Stimulated activated CD4-positive, alpha-beta T cell treated with anti-CD3 and anti-CD28 coated beads, Interleukin-2, amount 100 ng/mL, for 48 hours (primary cell): Measurements from ENCODE around the gene KLHL26.
"Not testable (repeated sequence)": the region's sequence is repeated elsewhere in the genome, so short reads cannot be mapped to it uniquely, and the experiment has no call there.

Source experiments
- DNase-seq, 2 donors: peaks; one replicate each; pipeline ENCODE4 v3.0.0-alpha.2; 2020

Gene KLHL26, protein sequence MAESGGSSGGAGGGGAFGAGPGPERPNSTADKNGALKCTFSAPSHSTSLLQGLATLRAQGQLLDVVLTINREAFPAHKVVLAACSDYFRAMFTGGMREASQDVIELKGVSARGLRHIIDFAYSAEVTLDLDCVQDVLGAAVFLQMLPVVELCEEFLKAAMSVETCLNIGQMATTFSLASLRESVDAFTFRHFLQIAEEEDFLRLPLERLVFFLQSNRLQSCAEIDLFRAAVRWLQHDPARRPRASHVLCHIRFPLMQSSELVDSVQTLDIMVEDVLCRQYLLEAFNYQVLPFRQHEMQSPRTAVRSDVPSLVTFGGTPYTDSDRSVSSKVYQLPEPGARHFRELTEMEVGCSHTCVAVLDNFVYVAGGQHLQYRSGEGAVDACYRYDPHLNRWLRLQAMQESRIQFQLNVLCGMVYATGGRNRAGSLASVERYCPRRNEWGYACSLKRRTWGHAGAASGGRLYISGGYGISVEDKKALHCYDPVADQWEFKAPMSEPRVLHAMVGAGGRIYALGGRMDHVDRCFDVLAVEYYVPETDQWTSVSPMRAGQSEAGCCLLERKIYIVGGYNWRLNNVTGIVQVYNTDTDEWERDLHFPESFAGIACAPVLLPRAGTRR

DNA sequence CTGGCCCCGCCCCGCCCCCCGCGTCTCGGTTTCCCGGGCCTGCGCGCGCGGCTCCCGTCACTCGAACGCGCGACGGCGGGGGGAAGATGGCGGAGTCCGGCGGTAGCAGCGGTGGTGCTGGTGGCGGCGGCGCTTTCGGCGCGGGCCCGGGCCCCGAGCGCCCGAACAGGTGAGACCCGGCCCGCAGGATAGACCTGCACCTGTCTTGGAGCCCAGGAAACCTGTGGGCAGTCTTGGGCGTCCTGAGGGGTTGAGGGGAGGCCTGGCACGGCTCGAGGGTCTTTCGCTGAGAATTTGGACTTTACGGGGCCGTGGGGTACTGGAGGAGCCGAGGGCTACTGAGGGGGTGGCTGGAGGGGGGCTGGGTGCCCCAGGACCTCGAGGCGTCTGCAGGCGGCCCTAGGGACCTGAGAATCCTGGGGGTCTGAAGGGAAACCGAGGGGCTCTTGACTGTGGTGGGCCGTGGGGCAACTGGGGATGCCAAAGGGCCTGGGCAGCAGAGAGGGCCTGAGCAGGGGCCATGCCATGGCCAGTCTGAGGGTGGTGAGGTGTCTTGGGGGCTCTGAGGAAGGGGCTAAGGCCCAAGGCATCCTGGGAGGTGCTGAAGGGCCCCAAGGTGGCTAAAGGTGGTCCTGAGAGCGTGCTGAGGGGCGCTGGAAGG lies at the start of gene KLHL26:
KLHL26 (plus strand) TSS at position 60 of the 661 bp plus-strand sequence; CDS start at position 87, 27 bp downstream.
- DNase-seq: no peak

DNA sequence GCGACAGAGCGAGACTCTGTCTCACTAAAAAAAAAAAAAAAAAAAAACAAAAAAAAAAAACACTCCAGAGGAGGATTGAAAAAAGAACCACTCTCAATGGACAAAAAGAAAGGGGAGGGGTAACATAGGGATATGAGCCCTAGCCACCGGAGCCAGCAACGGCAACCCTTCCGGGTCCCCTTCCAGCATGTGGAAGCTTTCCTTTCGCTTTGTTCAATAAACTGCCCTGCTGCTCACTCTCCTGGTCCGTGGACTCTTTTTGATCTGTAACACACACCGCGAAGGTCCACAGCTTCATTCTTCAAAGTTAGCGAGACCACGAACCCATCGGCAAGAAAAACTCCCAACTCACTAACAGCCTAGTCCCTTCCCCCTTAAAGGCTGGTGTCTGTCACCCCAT lies 49.3 kb upstream of the KLHL26 start:
- DNase-seq: no peak

DNA sequence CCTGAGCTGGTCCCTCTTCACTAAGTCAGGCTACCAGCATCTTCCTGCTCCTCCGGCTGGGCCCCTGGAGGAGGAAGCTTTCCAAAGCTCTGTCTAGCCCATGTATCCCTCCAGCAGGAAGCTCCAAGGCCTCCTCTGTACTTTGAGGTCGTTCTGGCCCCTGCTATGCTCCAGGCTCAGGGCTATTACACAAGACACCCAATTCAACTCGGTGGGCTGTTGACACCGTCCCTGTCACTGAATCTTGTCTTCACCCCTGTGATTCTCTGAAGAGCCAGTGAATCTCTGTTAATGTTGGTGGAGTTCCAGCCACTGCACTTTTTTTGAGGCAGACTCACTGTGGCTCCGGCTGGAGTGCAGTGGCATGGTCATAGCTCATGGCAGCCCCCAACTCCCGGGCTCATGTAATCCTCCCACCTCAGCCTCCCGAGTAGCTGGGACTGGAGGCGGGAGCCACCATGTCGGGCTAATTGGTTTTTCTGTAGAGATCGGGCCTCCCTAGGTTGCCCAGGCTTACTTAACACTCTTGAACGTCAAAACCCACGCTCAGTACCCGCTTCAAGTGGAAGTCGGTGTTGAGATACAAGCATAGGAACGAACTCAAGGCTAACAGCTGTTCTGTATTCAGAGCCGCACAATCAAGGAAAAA lies 48.7 kb upstream of the KLHL26 start:
- DNase-seq: no peak

DNA sequence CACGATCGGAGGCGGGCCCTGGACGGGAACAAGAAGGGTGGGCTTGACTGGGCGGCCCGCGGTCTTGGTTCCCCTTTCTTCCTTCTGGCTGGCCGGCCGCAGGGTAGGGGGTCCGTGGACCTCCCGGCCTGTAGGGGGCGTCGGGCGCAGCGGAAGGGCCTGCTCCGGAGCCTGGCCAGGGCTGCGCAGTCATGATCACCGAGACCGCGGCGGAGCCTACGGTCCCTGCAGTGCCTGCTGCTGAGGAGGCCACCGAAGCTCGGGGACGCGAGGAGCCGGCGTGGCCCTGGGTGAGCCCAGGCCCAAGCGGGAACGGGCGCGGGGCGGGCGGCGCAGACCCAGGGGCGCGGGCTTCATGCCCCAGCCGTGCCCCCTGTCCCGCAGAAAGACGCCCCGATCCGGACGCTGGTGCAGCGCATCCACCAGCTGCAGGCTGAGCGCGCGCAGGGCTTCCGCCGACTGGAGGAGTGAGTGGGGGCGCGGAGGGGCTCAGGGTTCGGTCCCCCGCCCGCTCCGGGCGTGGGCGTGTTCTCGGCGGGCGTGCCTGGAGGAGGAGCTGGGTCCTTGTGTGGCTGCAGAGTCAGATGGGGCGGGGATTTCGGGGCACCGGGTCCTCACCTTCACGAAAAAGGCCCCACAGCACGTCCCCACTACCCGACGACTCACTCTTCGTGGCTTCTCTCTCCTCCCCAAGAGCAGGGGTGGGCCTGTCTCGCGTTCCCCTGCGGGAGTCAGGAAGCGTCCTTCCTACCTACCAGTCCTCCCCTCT lies 48.0 kb upstream of the KLHL26 start, which contains the start of gene REX1BD:
REX1BD (plus strand) TSS at position 188 of the 769 bp plus-strand sequence; CDS start at position 192, 4 bp downstream.
- DNase-seq: peak; percentile 73 to 83

DNA sequence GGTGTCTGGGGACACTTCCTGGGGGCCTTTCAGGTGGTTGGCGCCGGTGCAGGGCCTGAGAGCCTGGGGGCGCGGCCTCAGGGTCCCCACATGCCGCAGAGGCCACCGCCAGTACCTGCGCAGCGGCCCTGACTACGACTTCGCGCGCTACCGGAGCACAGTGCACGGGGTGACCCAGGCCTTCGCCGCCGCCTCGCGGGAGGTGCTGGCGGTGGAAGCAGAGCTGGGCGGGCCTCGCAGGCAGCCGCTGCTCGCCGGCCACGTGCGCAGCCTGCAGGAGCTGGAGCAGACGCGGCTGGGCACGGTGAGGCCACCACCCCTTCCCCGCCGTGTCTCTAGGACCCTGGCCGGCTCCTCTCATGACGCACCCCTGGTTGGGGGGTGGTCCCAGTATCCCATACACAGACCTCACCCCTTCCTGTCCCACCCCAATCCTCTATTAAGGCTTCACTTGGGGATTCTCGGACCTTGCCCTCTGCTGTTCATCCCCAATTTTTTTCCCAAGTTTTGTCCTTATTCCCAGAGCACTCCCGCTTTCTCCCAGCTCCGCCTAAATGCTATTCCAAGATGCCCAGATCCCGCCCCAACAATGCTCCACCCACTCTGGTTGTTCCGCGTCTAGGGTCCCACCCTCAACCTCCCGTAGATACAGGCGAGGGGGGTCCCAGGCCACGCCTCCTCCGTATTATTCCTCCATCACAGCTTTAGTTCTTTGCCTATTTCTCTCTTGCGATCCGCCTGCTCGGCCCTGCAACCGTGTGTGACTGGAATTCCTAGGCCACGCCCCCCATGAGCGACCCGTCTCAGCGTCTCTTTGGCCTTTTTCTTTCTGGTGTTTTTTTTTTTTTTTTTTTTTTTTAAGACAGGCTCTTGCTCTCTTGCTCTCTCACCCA lies 47.2 kb upstream of the KLHL26 start:
- peak; percentile 62 to 66 for DNase-seq

DNA sequence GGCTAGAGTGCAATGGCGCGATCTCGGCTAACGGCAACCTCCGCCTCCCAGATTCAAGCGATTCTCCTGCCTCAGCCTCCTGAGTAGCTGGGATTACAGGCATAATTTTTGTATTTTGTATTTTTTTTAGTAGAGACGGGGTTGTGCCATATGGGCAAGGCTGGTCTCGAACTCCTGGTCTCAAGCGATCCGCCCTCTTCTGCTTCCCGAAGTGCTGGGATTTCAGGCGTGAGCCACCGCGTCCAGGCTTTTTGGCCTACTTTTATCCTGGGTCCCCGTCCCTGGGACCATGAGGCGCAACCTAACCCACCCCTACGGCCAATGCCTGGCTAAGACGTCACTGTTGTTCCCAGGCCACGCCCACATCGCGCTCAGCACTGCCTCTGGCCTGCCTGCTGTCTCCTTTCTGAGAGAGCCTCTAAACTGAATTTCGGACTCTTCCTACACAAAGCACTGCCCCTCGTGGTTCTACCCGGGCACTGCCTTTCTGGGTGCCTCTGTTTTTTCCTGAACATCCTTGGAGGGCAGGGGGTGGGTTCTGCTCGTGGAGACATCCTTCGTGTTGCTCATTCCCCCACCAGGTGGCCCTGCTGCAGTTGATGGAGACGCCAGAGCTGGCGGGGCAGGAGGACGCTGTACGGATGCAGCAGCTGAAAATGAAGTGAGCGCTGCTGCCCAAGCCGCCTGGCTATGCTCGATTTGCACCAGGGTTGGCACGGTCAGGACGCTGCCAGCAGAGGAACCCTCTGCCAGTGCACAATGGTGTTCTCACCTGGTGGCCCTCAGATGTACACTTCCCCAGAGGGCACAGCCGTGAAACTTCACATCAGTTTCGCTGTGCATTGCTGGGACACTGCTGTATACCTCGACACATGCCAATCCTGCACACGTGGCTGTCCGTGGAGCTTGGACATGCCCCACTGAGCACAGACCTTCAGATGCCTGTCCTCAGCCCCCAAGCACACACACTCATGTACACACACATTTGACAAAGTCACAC lies 46.3 kb upstream of the KLHL26 start:
- no peak for DNase-seq

DNA sequence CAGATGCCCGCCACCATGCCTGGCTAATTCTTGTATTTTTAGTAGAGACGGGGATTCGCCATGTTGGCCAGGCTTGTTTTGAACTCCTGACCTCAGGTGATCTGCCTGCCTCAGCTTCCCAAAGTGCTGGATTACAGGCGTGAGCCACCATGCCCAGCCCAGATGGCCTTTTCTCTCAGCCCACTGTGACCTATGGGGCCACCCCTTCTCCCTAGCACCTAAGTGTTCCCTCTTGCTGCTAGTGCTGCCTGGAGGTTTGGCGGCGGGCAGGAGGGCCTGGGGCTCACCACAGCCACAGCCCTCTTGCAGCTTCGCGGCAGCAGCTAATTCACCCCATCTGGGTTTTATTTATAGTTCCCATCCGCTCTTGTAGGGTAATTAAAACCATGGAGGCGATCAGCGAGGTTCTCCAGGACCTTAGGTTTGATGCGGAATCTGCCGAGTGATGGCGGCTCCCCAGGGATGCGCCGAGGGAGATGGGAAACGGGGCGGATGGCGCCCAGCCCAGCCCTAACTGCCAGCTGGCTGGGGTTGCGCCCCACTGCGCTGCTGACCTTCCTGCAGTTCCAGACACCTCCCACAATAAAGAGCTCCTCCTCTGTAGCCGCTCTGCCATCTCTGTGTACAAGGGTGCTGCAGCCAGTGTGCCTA lies 45.0 kb upstream of the KLHL26 start:
- DNase-seq: no peak

DNA sequence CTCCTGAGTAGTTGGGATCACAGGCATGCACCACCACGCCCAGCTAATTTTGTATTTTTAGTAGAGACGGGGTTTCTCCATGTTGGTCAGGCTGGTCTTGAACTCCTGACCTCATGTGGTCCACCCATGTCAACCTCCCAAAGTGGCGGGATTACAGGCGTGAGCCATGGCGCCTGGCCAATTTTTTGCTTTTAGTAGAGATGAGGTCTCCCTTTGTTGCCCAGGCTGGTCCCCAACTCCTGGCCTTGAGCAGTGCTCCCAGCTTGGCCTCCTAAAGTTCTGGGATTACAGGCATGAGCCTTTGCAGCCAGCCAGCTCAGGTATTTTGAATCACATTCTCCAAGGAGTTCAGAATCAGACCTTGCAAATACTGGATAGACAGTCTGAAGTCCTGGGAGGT lies 44.1 kb upstream of the KLHL26 start:
- not testable (repeated sequence) for DNase-seq

DNA sequence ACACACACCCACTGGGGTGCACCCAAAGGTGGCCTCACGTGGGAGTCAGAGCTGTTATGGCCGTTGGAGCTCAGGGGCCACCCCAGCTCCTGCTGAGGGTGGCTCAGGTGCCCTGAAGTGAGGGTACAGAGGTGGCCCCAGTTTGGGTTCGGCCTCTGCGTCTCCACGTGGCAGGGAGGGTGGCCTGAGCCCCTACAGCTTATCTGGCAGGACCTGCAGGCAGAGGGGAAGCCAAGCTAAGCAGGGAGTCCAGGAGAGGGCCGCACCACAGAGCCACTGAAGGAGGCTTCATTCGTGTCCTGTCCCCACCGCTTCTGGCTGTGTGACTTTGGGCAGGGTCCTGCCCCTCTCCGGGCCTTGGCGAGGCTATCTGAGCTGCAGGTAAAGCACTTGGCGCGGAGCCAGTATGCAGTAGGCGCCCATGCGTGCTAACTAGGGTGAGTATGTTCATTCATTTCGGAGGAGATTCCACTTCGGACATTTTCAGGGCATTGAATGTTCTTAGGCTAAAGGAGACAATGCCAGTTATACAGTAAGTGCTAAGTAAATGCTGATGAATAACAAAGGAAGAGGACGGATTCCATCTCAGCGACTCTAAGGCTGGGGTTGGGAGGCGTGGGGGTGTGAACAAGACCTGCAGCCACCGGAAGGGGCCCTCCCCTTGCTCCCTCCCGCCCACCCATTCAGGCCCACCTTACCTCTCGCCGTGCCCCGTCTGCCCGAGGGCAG lies 43.3 kb upstream of the KLHL26 start:
- no peak for DNase-seq

DNA sequence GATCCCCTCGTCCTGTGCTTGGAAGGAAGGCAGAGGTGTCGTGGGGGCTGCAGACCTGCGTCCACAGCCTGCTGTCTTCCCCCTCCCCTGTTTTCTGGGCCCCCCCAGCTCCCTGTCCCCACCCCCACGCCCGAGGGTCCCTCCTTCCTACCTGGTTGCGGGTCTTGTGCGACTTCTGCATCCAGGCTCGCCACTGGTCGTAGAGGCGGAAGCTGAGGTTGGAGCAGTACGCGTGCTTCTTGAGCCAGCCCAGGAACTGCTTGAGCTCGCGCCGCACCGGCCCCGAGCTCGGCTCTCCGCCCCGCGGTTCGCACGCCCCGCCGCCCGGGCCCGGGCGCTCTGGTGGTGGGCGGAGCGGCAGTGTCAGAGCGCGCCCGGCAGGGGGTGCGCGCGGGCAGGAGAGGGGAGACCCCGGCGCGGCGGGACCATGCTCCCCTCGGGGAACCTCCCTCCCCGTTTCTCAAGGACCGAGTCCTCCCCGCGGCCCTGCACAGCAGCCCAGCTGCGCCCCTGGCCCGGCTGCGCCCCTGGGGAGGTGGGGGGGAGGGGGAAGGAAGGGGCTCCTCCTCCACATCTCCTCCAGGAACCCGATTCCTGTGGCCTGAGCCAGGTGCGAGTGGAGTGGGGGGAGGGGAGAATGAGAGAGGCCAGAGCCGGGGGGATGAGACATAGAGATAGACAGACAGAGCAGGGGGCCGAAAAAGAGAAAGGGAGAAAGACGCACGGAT lies 42.6 kb upstream of the KLHL26 start:
- DNase-seq: peak; percentile 76 to 79

DNA sequence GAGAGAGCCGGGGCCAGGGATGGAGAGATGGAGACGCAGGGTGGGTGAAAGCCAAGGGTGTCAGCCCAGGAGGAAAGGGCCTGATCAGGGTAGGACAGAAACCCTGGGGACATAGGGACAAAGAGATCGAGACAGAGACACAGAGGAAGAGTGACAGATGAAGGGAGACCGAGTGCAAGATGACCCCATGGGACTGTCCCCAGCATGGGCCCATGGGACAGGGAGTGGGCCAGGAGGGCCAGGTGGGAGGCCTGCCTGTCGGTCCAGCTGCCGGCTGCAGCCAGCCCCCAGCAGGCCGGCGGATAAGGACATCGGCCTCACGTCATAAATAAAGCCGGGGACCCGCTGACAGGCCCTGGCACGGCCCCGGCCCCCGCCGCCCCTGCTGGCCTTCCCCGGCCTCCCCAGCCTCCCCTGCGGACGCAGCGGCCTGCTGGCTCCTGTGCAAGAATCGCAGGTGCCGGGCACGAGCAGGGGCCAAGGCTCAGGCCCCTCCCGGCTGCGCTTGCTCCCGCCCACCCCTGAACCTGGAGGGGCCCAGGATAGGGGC lies 41.9 kb upstream of the KLHL26 start:
- no peak for DNase-seq

DNA sequence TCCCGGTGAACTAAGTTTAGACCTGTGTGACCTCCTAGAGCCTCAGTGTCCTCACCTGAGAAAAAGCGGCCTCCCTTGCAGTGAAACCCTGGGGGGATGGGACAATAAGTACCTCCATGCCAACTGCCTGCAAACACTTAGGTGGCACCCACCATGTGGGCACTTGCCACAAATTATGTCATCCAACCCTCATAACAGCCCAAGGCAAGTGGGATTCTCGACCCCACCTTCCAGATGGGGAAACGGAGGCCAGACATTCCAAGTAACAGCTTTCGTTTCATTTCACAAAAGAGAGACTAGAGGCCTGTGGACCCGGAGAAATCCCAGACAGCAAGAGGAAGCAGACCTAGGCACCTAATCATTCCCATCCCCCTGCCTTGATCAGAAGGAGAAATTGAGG lies 41.4 kb upstream of the KLHL26 start:
- no peak for DNase-seq

DNA sequence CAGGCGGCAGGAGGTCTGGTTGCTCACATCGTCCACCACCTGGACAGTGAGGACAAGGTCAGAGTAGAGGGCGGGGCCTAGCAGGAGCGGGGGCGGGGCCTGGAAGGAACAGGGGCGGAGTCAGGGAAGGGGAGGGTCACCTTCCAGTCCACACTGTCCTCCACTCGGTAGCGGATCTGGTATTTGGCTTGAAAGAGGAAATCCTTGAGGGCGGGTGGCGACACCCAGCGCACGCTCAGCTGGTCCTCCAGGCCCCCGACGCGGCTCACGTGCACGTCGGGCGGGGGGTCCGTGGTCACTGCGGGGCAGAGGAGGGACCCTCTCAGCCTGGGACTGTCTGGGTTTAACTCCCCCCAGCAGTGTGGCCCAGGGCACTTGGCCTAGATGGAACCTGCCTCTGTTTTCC lies 40.1 kb upstream of the KLHL26 start:
- no peak for DNase-seq

DNA sequence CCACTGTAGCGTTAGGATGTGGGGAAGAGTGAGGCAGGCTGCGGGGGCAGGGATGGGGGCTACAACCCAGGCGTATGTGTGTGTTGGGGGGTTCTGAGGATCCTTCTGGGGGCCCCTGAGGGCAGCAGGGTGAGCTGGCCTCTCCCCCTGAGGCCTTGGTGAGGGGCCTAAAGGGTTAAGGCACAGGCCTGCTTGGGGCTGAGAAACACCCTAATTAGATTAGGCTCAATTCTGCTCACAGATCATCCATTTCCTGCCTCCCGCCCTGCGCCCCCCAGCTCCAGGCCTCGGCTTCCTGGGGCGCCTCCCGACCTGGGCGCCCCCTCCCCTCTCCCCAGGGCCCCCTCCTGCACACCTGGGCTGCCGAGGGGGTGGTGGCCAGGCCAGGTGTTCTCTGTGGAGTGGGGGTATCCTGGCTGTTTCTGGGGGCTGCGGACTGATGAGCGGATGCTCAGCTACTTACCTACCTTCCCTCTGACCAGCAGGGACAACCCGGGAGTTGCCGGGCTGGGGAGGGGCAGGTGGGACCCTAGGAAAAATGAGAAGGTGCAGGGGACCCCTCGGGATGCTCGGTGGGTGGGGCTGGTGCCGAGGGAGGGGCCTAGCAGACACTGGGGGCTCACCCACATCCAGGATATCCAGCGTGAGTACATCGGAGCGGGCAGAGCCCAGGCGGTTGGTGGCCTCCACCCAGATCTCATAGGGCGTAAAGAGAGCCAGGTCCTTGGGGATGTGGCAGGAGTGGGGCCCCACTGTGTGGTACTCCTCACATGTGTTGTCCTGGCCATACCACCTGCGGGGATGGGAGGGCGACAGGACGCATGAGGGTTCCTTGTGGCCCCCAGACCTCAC lies 38.8 kb upstream of the KLHL26 start:
- DNase-seq: no peak

DNA sequence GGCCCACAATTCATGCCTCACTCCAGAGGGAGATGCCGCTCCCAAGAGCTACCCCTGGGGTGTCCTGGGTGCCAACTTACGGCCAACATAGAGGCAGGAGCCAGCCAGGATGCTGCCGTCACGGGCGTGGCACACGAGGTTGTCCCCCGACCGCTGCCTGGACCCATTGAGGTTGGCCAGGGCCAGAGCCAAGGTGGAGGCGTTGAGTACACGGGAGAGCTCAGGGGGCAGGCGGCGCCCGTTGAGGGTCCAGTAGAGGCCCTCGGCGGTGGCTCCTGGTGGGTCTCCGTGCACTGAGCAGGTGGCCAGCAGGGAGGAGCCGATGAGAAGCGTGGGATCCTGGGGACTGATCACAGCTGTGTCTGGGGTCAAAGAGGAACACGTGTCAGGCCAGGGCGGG lies 37.3 kb upstream of the KLHL26 start:
- no peak for DNase-seq

DNA sequence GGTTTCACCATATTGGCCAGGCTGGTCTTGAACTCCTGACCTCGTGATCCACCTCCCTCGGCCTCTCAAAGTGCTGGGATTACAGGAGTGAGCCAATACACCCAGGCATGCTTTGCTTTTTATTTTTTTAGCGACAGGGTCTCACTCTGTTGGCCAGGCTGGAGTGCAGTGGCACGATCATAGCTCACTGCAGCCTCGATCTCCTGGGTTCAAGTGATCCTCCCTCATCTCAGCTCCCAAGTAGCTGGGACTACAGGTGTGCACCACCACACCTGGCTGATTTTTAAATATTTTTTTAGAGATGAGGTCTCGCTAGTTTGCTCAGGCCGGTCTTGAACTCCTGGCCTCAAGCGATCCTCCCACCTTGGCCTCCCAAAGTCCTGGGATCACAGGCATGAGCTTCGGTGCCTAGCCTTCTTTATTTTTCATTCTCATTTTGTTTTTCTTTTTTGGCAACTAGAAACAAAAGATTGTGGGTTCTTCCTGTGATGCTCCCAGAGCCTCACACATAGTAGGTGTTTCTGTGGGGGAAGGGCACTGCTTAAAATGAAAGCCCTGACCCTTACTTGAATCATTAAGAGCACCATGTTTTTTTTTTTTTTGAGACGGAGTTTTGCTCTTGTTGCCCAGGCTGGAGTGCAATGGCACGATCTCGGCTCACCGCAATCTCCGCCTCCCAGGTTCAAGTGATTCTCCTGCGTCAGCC lies 36.0 kb upstream of the KLHL26 start:
- not testable (repeated sequence) for DNase-seq
